Astrocyte of the cerebellum (primary cell): ENCODE measurements around the gene SETD6.

Experiments used
- DNase-seq: peaks from one replicate; pipeline ENCODE4 v3.0.0-alpha.2; 2011; ENCODE audit warnings: low read depth
- H3K4me3 ChIP-seq: 2 replicates; pipeline ENCODE4 v1.5.1; 2011; ENCODE audit warnings: mild to moderate bottlenecking, low read depth, low read length, moderate library complexity
- in situ Hi-C: cut with HindIII; loops from 2 replicates; pipeline ENCODE4 v1.10.0; 2017; ENCODE audit warnings: low sequenced_read_pairs
- TF ChIP-seq, protein P1 (sequence below): IDR thresholded peaks from 2 replicates; pipeline ENCODE4 v1.5.1; 2012; ENCODE audit warnings: low read length, low read depth, moderate library complexity, mild to moderate bottlenecking; ENCODE audit errors: missing control alignments

The SETD6 gene

GRCh38 chr16:58511933-58512815 is 3.1 kb upstream of the SETD6 start:
- in situ Hi-C loops = no loop called here
- no peak overlapping the region for H3K4me3 ChIP-seq
- DNase-seq = peak; percentile 20
- TF ChIP-seq, protein P1, sequence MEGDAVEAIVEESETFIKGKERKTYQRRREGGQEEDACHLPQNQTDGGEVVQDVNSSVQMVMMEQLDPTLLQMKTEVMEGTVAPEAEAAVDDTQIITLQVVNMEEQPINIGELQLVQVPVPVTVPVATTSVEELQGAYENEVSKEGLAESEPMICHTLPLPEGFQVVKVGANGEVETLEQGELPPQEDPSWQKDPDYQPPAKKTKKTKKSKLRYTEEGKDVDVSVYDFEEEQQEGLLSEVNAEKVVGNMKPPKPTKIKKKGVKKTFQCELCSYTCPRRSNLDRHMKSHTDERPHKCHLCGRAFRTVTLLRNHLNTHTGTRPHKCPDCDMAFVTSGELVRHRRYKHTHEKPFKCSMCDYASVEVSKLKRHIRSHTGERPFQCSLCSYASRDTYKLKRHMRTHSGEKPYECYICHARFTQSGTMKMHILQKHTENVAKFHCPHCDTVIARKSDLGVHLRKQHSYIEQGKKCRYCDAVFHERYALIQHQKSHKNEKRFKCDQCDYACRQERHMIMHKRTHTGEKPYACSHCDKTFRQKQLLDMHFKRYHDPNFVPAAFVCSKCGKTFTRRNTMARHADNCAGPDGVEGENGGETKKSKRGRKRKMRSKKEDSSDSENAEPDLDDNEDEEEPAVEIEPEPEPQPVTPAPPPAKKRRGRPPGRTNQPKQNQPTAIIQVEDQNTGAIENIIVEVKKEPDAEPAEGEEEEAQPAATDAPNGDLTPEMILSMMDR = peak; percentile 77

DNA sequence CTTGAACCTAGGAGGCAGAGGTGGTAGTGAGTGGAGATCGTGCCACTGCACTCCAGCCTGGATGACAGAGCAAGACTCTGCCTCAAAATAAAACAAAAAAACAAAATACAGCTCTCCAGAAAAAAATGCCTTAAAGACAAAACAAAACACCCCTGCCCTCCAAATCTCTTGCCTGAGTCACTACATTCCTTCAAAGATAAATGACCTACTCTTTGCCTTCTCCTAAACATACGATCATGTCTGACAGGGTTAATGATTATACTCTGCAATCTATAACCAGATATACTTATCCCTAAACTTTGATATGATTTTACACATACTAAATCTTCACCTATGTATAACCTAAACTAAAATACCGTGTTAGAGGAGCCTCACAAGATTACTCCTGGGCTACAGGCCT is 1.4 kb upstream of the SETD6 start:
- in situ Hi-C loops = no loop called here
- no peak overlapping the region for H3K4me3 ChIP-seq
- no peak for DNase-seq
- TF ChIP-seq, protein P1 = no peak

DNA sequence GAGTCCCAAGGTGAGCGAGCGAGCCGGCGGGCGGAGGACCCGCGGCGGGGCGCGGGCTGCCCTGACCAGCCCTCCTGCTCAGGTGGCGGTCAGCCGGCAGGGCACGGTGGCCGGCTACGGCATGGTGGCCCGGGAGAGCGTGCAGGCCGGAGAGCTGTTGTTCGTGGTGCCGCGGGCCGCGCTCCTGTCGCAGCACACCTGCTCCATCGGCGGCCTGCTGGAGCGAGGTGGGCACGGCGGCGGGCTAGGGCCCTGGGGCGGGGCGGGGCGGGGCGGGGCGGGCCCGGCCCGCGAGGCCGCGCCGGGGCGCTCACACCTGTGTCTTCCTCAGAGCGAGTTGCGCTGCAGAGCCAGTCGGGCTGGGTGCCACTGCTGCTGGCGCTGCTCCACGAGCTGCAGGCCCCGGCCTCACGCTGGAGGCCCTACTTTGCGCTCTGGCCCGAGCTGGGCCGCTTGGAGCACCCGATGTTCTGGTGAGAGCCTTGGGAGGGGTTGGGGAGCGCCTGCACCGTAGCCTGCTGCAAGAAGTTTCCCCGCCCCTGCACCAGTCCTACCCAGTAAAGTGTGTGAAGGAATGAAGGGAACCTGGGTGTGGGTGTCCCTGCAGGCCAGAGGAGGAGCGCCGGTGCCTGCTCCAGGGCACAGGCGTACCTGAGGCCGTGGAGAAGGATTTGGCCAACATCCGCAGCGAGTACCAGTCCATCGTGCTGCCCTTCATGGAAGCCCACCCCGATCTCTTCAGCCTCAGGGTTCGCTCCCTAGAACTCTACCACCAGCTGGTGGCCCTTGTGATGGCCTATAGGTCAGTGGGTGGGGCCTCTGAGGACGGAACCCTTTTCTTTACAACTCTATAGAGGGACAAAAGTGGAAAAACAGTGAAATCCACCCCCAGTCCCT is 802 bp downstream of the SETD6 start:
- DNase-seq = no peak
- peak overlapping the region; percentile 78 for H3K4me3 ChIP-seq
- in situ Hi-C loops = no loop called here
- TF ChIP-seq, protein P1 = no peak

DNA sequence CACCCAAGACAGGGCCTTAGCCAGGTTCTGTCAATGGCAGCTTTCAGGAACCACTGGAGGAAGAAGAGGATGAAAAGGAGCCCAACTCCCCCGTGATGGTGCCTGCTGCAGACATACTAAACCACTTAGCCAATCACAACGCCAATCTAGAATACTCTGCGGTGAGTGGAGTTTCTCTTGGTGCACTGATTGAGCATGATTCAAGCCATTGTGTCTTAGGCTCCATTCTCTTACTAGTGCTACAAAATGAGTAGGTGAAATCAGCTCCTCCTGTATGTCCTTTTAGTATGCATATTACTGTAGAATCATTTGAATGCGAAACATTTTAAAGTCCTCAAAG is 1.4 kb downstream of the SETD6 start:
- TF ChIP-seq, protein P1 = no peak
- DNase-seq = no peak
- no peak overlapping the region for H3K4me3 ChIP-seq
- in situ Hi-C loops = no loop called here

- H3K4me3 ChIP-seq = no peak overlapping the region
- in situ Hi-C loops = no loop called here
- TF ChIP-seq, protein P1 = no peak
- DNase-seq = no peak
These were observed 3.0 kb downstream of the SETD6 start for GRCh38 chr16:58518083-58518979.

- in situ Hi-C loops = no loop called here
- TF ChIP-seq, protein P1 = no peak
- no peak overlapping the region for H3K4me3 ChIP-seq
These were observed 3.7 kb downstream of the SETD6 start for GRCh38 chr16:58518980-58519368.

More at GRCh38 chr16:58518980-58519368, 3.7 kb downstream of the SETD6 start:
- DNase-seq = no peak
